HG02981 (cell line): ENCODE measurements around the gene IDUA.

Experiments
- ATAC-seq: cut with Tn5 transposase; IDR thresholded peaks from one replicate; pipeline ENCODE4 v1.9.1; 2021; ENCODE audit warnings: mild to moderate bottlenecking, moderate library complexity; ENCODE audit not compliant: unreplicated experiment

The IDUA gene

GRCh38 chr4:1027915-1028238 is 41.0 kb downstream of the IDUA start:
- no peak for ATAC-seq

DNA sequence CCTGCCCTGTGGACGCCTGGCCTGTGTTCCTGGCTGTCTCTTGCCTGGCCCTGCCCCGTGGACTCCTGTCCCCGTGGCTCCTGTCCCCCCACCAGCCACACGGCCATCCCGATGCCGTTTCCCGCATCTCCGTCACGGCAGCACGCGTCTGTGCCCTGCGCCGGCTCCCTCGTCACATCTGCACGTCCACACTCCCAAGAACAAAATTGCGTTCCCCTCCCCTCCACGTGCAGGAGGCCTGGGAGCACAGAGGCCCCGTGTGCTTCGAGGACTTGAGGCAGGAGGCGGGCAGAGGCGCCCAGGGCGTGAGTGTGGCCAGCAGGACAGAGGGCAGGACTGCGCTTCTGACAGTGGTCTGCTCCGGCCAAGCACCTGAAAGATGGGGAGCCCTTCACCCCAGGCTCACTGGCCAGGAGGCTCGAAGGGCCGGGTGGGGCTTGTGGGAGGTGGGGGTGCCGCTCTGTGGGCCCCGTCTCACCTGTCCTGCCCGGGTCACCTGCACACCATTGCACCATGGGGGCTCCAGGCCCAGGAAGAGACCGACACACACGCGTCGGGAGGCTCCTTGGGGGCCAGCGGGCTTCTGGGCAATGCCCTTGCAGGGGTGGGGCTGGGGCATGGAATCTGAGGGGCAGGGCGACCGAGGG is 41.9 kb downstream of the IDUA start:
- no peak for ATAC-seq

DNA sequence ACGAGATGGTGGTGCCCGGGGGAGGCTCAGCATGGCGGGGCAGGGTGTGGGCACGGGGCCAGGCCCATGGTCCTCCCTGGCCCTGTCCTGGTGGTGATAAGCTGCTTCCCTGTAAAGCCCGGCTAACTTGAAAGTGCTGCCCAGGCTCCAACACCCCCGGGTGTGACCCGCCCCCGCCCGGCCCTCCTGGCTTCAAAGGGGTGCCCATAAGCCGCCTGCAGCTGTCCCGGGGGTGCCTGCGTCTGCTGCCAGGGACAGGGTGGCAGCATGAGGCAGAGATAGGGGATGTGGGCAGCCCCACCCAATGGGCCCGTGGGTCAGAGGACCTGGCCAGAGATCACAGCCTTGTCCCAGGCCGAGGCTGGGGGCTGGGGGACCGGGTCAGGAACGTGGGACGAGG is 42.7 kb downstream of the IDUA start:
- ATAC-seq, result no peak

DNA sequence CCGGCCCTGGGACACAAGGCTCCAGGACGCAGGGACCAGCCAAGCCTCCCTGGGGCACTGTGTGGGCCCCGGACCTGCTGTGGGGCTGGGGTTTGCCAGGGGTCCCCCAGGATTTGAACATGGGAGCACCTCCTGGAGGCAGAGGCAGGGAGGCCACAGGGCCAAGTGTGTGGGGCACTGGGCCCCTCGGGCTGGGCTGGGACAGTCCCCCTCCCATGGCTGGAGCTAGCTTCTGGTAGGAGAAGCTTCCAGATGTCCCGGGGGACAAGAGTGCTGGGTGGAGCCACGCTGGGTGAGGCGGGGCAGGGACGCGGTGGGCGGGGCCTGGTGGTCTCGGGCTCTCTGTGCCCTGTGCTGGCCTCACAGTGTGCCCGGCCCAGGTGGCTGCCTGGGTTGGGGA is 43.2 kb downstream of the IDUA start:
- no peak for ATAC-seq

GRCh38 chr4:1030559-1030958 is 43.7 kb downstream of the IDUA start:
- ATAC-seq, result no peak

GRCh38 chr4:1031346-1031745 is 44.5 kb downstream of the IDUA start:
- no peak for ATAC-seq

GRCh38 chr4:1031956-1032795 is 45.3 kb downstream of the IDUA start:
- no peak for ATAC-seq

- ATAC-seq, result no peak
Observed at GRCh38 chr4:1032861-1033260, 46.0 kb downstream of the IDUA start.

DNA sequence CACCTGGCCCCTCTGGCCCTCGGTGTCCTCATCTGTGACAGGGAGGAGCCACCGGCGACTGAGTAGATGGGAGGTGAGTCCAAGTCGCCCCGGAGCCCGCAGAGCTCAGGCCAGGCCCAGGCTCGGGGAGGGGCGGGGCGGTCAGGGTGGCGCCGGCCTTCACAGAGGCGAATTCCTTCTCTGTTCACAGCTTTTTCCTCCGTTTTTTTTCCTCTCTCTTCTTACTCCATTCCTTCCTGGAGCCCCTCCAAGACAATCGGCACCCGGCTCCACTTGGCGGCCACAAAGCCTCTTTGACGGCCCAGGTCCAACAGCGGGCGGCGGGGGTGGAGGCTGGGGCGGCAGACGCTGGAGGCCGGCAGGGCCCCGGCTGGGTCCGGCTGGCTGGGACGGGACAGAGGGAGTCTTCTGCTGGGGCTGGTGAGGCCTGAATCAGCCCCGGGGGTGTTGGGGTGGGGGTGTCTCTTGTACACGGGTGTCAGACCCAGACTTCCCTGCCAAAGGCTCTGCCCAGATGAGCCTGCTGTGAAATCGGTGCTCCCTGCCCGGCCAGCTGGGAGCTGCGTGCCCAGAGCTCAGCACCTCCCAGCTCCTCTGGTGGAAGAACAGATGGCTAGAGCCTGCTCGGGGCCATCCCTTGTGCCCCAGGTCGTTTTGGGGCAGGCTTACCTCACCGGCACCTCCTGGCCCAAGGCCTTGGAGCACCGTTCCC is 47.2 kb downstream of the IDUA start:
- no peak for ATAC-seq

- no peak for ATAC-seq
Observed at GRCh38 chr4:1035510-1035909, 48.7 kb downstream of the IDUA start.

GRCh38 chr4:1036095-1036494 is 49.3 kb downstream of the IDUA start:
- no peak for ATAC-seq

DNA sequence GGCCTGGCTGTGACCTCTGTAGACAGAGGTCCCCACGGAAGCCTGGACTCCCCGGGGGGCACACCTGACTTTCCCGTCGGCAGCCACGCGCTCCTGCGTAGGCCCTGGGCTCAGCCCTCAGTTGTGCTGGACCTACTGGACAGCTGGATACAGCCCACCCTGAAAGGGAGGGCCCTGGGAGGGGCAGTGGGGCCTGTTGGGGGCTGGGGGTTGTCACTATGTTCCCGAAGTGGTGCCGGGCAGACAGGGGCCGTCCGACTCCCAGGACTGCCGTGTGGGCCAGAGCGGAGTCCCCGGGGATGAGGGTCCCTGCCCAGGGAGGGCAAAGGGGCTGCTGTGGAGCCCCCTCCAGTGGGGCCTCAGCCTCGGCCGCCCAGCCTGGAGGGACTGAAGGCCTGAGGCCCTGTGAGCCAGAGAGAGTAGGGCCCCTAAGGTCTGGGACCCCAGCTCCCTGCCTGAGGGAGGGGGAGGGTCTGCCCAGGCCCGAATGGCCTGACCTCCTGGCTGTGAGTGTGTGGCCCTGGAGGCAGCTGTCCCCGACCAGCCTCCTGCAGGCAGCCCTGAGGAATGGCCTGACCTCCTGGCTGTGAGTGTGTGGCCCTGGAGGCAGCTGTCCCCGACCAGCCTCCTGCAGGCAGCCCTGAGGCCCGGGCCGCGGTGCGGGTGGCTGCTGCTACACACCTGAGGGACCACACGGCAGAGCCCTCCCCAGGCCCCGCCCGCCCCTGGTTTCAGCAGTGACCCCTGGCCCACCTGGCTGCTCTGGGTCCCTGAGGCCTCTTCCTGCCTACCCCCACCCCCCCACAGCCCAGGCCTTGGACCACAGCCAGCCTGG is 50.3 kb downstream of the IDUA start:
- ATAC-seq, result no peak

- ATAC-seq, result no peak
Observed at GRCh38 chr4:1038948-1039492, 52.2 kb downstream of the IDUA start.

DNA sequence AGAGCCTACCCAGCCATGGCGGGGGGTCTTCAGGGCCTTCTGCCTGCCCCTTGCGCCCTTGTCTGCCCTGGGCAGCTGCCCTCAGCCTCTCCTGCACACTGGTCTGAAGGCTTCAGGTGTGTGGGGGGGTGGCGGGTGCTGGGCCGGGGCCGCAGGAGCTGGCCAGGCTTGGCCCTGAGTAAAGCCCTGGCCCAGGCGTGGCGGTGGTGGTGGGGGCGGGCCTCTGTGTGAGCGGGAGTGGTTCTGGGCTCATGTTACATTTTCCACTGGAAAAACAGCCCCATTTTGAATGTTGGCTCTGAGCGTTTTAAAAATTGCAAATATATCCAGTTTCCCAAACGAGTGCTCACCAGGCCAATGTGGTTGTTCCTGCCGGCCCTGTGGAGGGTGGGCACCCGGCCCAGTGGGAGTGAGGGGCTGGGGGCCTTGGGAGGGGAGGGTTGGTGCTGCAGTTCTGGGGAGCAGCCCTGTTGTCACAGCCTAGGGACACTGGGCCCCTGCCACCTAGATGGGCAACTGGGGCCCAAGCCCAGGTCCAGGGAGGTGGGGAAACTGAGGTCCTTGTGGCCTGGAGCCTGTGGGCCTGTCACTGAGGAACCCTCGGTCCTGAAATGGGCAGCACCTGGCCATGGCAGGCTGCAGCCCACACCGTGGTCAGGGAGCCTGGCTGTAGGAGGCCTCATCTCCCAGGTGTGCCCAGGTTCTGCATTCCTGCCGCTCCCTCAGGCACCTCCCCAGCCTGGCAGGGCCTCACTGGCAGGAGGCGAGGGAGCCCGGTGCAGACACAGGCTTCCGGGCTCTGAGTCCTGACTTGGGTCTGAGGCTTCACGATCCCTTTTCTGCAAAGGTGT is 52.9 kb downstream of the IDUA start:
- ATAC-seq, result no peak

DNA sequence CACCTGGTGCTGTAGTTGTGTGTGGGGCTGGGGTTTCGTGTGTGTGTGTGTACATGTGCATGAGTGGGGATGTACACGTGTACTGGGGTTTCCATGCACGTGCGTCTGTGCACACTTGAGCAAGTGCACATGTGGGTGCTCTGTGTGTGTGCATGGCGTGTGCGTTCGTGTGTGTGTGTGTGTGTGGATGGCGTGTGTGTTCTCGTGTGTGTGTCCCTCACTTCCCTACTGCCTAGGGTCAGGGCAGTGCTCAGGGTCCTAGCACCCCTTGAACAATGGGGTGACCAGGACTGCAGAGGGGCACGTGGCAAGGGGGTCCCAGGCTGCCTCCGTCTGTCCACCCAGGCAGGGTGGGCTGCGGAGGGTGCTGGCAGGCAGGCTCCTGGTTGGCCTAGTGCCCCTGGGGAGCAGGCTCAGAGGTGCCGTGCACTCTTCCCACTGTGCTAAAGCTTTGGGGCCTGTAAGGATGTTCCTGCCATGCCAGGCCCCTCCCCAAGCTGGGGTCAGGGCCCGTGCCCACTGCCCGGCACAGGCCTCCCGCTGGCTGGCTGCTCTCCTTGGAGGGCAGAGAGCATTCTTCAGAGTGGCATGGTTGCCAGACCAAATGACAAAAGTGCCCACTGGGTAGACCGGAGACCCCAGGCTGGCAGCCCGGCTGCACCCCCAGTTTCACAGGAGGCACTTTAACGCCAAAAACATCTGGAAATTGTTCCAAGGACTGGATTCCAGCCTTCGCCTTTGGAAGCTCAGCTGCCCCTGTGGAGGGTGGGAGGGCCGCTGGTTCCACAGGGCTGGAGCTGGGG is 53.7 kb downstream of the IDUA start:
- no peak for ATAC-seq

DNA sequence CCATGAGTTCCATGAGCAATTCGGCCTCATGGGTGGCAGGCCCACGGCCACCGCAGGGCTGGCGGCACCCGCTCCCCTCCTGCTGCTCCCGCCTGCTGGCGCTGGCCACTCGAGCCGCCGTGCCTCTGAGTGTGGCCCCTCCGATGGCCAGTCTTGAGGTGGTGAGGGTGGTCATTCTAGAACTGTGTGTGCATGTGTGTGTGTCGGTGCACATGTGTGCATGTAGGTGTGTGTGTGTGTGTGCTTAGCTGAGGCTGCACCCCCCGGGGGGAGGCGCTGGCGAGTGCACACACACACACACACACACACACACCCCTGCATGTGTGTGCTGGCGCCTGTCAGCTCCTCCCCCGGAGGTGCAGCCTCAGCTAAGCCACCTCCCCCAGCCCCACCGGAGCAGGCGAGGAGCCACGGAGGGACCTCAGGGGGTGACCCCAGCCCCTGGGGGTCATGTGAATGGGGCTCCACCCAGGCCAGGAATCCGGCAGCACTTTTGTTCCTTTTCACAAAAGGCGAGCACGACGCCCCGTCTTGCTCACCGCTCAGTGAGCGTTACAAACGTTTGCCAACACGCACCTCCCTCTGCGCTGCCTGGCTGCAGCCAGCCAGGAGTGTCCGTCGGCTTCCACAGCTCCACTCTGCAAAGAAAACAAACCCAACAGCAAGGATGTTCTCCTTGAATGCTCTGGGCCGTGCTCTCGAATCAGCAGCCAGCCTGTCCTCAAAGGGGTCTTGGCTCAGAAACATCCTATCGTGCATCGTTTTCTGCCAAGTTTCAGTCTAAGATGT is 54.5 kb downstream of the IDUA start:
- ATAC-seq, result no peak

DNA sequence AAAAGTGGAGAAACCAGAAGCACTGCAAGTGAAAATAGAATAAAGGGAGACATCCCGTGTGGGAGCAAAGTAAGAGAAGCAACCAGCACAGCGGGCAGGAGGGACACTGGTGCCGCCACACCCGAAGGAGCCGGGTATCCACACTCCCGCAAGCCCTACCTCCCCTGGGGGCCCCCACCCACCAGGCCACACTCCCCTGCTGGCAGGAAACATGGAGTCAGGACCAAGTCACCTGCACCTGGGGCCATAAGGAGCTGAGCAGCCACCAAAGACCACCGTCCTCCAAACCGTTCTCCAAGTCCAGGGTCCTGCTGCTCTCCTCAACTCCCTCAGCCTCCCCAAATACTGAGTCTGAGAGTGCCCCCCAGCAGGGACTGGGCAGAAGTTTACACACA is 55.1 kb downstream of the IDUA start:
- no peak for ATAC-seq

GRCh38 chr4:1042352-1043055 is 55.7 kb downstream of the IDUA start:
- no peak for ATAC-seq
